GM23338 (cell line): ENCODE measurements around the gene RENBP. TPM values are rescaled to one million over a fixed set of nuclear protein-coding genes. Genes with fewer than 3 reads are reported as not detected.

Experiments used
- ATAC-seq: fragments of 200-7000 bp; cut with Tn5 transposase; 3 replicates; pipeline ENCODE4 v1.9.1; 2020
- DNase-seq: peaks from one replicate; pipeline ENCODE4 v3.0.0-alpha.2; 2015; ENCODE audit warnings: low spot score
- H2AFZ ChIP-seq: fragments of 200-600 bp; sonication (generic); 2 replicates; pipeline ENCODE4 v1.8.0; 2016; ENCODE audit warnings: antibody characterized with exemption, mild to moderate bottlenecking, moderate library complexity
- H3F3A ChIP-seq: fragments of 200-600 bp; sonication (generic); replicated peaks from 2 replicates; pipeline ENCODE4 v1.8.0; 2017; ENCODE audit warnings: antibody characterized with exemption, mixed run types, low read depth
- H3K27ac ChIP-seq: fragments of 200-600 bp; sonication (generic); 2 replicates; pipeline ENCODE4 v1.6.1; 2016; ENCODE audit warnings: low read depth
- H3K27me3 ChIP-seq: fragments of 200-600 bp; sonication (generic); 2 replicates; pipeline ENCODE4 v1.8.0; 2016; ENCODE audit warnings: mild to moderate bottlenecking, mixed run types, moderate library complexity; ENCODE audit not compliant: insufficient read depth
- H3K36me3 ChIP-seq: fragments of 200-600 bp; sonication (generic); 2 replicates; pipeline ENCODE4 v1.8.0; 2016; ENCODE audit warnings: mild to moderate bottlenecking; ENCODE audit not compliant: insufficient read depth
- H3K4me1 ChIP-seq: fragments of 200-600 bp; sonication (generic); 2 replicates; pipeline ENCODE4 v1.8.0; 2016; ENCODE audit warnings: mild to moderate bottlenecking, moderate library complexity; ENCODE audit not compliant: insufficient read depth
- H3K4me2 ChIP-seq: fragments of 200-600 bp; sonication (generic); 2 replicates; pipeline ENCODE4 v1.7.1; 2017; ENCODE audit warnings: mixed run types
- H3K4me3 ChIP-seq: fragments of 200-600 bp; sonication (generic); 2 replicates; pipeline ENCODE4 v1.6.1; 2016; ENCODE audit warnings: mixed run types
- H3K79me2 ChIP-seq: fragments of 200-600 bp; sonication (generic); replicated peaks from 2 replicates; pipeline ENCODE4 v1.8.0; 2017; ENCODE audit warnings: mild to moderate bottlenecking; ENCODE audit not compliant: insufficient read depth
- H3K9me2 ChIP-seq: fragments of 200-600 bp; sonication (generic); 2 replicates; pipeline ENCODE4 v1.8.0; 2017; ENCODE audit not compliant: insufficient read depth
- H4K20me1 ChIP-seq: fragments of 200-600 bp; sonication (generic); replicated peaks from 2 replicates; pipeline ENCODE4 v1.8.0; 2017; ENCODE audit warnings: mild to moderate bottlenecking; ENCODE audit not compliant: insufficient read depth
- H3K27ac Mint-ChIP-seq: 2 replicates; pipeline ENCODE4 v1.8.0; 2020; ENCODE audit warnings: inconsistent platforms, mild to moderate bottlenecking, moderate library complexity, mixed read lengths
- H3K27me3 Mint-ChIP-seq: 3 replicates; pipeline ENCODE4 v1.8.0; 2022; ENCODE audit warnings: low read depth, mild to moderate bottlenecking, moderate library complexity, mixed read lengths, inconsistent platforms; ENCODE audit not compliant: insufficient read depth, poor library complexity
- H3K36me3 Mint-ChIP-seq: 3 replicates; pipeline ENCODE4 v1.8.0; 2021; ENCODE audit warnings: low read depth, mild to moderate bottlenecking, inconsistent platforms, moderate library complexity, mixed read lengths
- H3K4me1 Mint-ChIP-seq: 3 replicates; pipeline ENCODE4 v1.8.0; 2020; ENCODE audit warnings: mild to moderate bottlenecking, inconsistent platforms, mixed read lengths
- H3K4me3 Mint-ChIP-seq: 3 replicates; pipeline ENCODE4 v1.8.0; 2021; ENCODE audit warnings: moderate library complexity, mild to moderate bottlenecking, inconsistent platforms, mixed read lengths
- H3K9me3 Mint-ChIP-seq: 3 replicates; pipeline ENCODE4 v1.8.0; 2020; ENCODE audit warnings: moderate library complexity, mild to moderate bottlenecking, inconsistent platforms, mixed read lengths
- CREB1 ChIP-seq: fragments of 250-450 bp; sonication (Bioruptor Pico); IDR thresholded peaks from 2 replicates; pipeline ENCODE4 v1.5.0; 2020; ENCODE audit warnings: low read depth, mild to moderate bottlenecking, moderate library complexity
- CTCF ChIP-seq, 2 experiments: fragments of 200-600 bp in 1 of 2; sonication (generic) in 1 of 2; conservative IDR thresholded peaks; 2 replicates each; pipeline versions ENCODE4 v1.5.1 to v1.6.1; 2016 to 2017; ENCODE audit warnings: antibody characterized with exemption in 2 of 2, low read depth in 2 of 2, mild to moderate bottlenecking in 2 of 2, moderate library complexity in 1 of 2
- ETS1 ChIP-seq: IDR thresholded peaks from 2 replicates; pipeline ENCODE4 v1.6.1; 2016; ENCODE audit warnings: antibody characterized with exemption
- EZH2 ChIP-seq: fragments of 200-600 bp; sonication (generic); IDR thresholded peaks from one replicate; pipeline ENCODE4 v1.8.0; 2017; ENCODE audit warnings: antibody characterized with exemption, mild to moderate bottlenecking, low read depth; ENCODE audit not compliant: unreplicated experiment
- EZH2phosphoT487 ChIP-seq: fragments of 200-600 bp; sonication (generic); IDR thresholded peaks from one replicate; pipeline ENCODE4 v1.8.1; 2018; ENCODE audit warnings: antibody characterized with exemption; ENCODE audit not compliant: unreplicated experiment
- JUNB ChIP-seq: IDR thresholded peaks from one replicate; pipeline ENCODE4 v1.6.1; 2016; ENCODE audit warnings: antibody characterized with exemption; ENCODE audit not compliant: unreplicated experiment
- NANOG ChIP-seq: IDR thresholded peaks from 2 replicates; pipeline ENCODE4 v1.6.1; 2016; ENCODE audit warnings: antibody characterized with exemption, borderline replicate concordance
- POLR2AphosphoS5 ChIP-seq: IDR thresholded peaks from 2 replicates; pipeline ENCODE4 v1.6.1; 2016; ENCODE audit warnings: antibody characterized with exemption, low read depth
- REST ChIP-seq: IDR thresholded peaks from one replicate; pipeline ENCODE4 v1.6.1; 2018; ENCODE audit warnings: antibody characterized with exemption; ENCODE audit not compliant: unreplicated experiment
- STAT1 ChIP-seq: IDR thresholded peaks from one replicate; pipeline ENCODE4 v1.6.1; 2016; ENCODE audit warnings: antibody characterized with exemption; ENCODE audit not compliant: unreplicated experiment
- ZNF114 ChIP-seq: fragments of 250-450 bp; sonication (Bioruptor Pico); IDR thresholded peaks from 2 replicates; pipeline ENCODE4 v1.5.0; 2020; ENCODE audit warnings: mild to moderate bottlenecking, moderate library complexity
- ZNF331 ChIP-seq: fragments of 250-450 bp; sonication (Bioruptor Pico); IDR thresholded peaks from 2 replicates; pipeline ENCODE4 v1.5.0; 2020; ENCODE audit warnings: low read depth, mild to moderate bottlenecking, moderate library complexity
- ZNF462 ChIP-seq: fragments of 250-450 bp; sonication (Bioruptor Pico); IDR thresholded peaks from 2 replicates; pipeline ENCODE4 v1.5.0; 2020; ENCODE audit warnings: mild to moderate bottlenecking, moderate library complexity
- polyA plus RNA-seq: library from polyadenylated mRNA; unstranded; fragments of >200 nt; fragmentation: Nextera tagmentation; extraction: Ambion mirVana; gene quantifications from 2 replicates; pipeline ENCODE4 v1.2.1, GENCODE V29; 2016
- total RNA-seq: library from RNA; depleted of rRNA; stranded (reverse); fragments of >200 nt; shearing (Covaris generic); gene quantifications from 2 replicates; pipeline ENCODE4 v1.2.3, GENCODE V29; 2014

The RENBP gene
- total and polyA plus RNA-seq, 2 experiments from 2014 or later = 2.0 to 10.3 TPM

GRCh38 chrX:153969125-153969903 is 24.9 kb upstream of the RENBP start:
- Histone ChIP-seq H3K4me1 (peaks cover 12% of the 10 kb centered on the region), H3K36me3 (no peaks in the 10 kb centered on the region), H3K9me2 (no peaks in the 10 kb centered on the region), H2AFZ (no peak overlapping the region), H3K79me2 (peaks cover 62% of the 10 kb centered on the region), H4K20me1 (peaks cover 17% of the 10 kb centered on the region), H3K4me3 (peak overlapping the region; percentile 85), H3K27me3 (no peaks in the 10 kb centered on the region), H3K4me2 (peak overlapping the region; percentile 84), H3K27ac (no peak overlapping the region), H3F3A (0 out of 2 replicates have a peak, but pooled peaks cover 4% of the 10 kb centered on the region)
- peaks cover 20% of the 10 kb centered on the region for H3K36me3 Mint-ChIP-seq
- DNase-seq = no peak
- H3K4me3 Mint-ChIP-seq = peak overlapping the region; percentile 100
- peak overlapping the region; percentile 86 for H3K27ac Mint-ChIP-seq
- no peaks in the 10 kb centered on the region; the same call in 2 of the 3 replicates for H3K9me3 Mint-ChIP-seq
- peaks cover 6% of the 10 kb centered on the region for H3K27me3 Mint-ChIP-seq
- H3K4me1 Mint-ChIP-seq = peaks cover 29% of the 10 kb centered on the region
- ATAC-seq = peak; percentile 7
- TF ChIP-seq NANOG (no peak), CTCF (conservative IDR thresholded peaks at IDR 0.05; ENCODE audit: low read depth in 2 of 2) (no peak), REST (no peak), ZNF331 (CRISPR knock-in tag) (no peak), EZH2 (no peak), POLR2AphosphoS5 (no peak), ZNF114 (CRISPR knock-in tag) (no peak), ZNF462 (no peak), ETS1 (no peak), STAT1 (no peak), CREB1 (no peak), JUNB (no peak), EZH2phosphoT487 (no peak)
